AG10803 (cell line): ENCODE data around the gene RHBDL1.

Experiments used
- DNase-seq: peaks from one replicate; pipeline ENCODE4 v3.0.0; 2010; ENCODE audit warnings: low read depth
- H3K4me3 ChIP-seq: 2 replicates; pipeline ENCODE4 v1.5.1; 2011; ENCODE audit warnings: mild to moderate bottlenecking, low read length, control low read depth
- TF ChIP-seq, protein P1 (sequence below): conservative IDR thresholded peaks from 2 replicates; pipeline ENCODE4 v1.5.1; 2011; ENCODE audit warnings: mild to moderate bottlenecking, low read length, control low read depth, inconsistent platforms

RHBDL1 gene

DNA sequence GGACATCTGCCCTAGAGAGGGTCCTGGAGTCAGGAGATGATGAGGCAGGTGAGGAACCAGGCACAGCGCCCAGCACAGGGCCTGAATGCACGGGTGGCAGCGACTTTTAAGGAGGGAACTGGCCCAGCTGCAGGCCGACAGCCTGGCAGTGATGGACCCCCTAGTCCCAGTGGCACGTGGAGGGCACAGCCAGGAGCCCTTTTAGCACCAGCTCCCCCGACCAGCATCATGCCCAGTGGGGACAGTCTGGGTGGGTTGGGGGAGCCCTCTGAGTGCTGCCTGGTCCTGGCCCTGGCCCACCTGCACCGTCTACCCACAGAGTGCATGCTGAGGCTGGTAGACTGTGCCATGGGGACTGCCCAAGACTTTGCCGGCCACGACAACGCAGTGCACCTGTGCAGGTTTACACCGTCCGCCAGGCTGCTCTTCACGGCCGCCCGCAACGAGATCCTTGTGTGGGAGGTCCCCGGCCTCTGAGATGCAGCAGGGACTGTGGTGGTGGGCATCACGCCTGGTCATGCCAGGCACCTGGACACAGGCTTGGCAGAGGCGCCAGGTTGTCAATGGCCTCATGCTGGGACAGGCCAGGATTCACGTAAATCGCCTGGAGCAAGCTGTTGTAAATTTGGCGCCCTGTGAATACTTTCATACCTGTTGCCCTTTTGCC, 8.2 kb upstream of the RHBDL1 start:
- DNase-seq, result no peak
- TF ChIP-seq, protein P1, sequence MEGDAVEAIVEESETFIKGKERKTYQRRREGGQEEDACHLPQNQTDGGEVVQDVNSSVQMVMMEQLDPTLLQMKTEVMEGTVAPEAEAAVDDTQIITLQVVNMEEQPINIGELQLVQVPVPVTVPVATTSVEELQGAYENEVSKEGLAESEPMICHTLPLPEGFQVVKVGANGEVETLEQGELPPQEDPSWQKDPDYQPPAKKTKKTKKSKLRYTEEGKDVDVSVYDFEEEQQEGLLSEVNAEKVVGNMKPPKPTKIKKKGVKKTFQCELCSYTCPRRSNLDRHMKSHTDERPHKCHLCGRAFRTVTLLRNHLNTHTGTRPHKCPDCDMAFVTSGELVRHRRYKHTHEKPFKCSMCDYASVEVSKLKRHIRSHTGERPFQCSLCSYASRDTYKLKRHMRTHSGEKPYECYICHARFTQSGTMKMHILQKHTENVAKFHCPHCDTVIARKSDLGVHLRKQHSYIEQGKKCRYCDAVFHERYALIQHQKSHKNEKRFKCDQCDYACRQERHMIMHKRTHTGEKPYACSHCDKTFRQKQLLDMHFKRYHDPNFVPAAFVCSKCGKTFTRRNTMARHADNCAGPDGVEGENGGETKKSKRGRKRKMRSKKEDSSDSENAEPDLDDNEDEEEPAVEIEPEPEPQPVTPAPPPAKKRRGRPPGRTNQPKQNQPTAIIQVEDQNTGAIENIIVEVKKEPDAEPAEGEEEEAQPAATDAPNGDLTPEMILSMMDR, result no peak
- no peak overlapping the region for H3K4me3 ChIP-seq

DNA sequence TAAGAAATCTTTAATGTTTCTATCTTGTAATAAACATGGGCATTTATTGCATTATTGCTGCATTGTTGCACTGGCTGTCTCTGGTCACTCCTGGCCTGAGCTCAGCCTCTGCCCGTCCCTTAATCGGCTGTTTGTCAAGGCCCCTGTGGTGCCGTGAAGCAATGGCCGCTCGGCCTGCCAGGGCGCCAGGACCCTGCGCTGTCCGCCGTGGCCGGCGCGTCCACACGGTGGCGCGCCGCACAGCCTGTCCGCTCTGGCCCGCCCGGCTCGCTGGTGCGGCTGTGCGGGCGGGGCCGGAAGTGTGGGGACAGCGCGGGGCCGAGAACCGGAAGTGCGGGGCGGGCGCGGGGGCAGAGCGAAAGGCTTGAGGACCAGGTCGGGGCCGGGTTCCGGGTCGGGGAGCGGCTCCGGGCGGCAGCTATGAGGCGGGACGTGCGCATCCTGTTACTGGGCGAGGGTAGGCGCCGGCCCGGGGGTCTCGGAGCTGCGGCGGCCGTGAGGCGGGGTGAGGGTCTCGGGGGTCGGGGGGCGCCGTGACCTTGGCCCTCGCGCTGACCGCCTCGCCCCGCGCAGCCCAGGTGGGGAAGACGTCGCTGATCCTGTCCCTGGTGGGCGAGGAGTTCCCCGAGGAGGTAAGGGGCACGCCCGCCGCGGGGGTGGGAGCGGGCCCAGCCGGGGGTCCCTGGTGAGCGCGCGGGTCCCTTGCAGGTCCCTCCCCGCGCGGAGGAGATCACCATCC, 7.5 kb upstream of the RHBDL1 start, which contains the start of gene RHOT2:
Gene RHOT2, plus strand, starts transcription at position 353 of the 739 bp plus-strand sequence. Its CDS starts 68 bp downstream, at position 421.
- TF ChIP-seq, protein P1, result peak; percentile 49
- peak within 1 kb of the TSS; percentile 74 for H3K4me3 ChIP-seq
- DNase-seq, result peak; percentile 87

DNA sequence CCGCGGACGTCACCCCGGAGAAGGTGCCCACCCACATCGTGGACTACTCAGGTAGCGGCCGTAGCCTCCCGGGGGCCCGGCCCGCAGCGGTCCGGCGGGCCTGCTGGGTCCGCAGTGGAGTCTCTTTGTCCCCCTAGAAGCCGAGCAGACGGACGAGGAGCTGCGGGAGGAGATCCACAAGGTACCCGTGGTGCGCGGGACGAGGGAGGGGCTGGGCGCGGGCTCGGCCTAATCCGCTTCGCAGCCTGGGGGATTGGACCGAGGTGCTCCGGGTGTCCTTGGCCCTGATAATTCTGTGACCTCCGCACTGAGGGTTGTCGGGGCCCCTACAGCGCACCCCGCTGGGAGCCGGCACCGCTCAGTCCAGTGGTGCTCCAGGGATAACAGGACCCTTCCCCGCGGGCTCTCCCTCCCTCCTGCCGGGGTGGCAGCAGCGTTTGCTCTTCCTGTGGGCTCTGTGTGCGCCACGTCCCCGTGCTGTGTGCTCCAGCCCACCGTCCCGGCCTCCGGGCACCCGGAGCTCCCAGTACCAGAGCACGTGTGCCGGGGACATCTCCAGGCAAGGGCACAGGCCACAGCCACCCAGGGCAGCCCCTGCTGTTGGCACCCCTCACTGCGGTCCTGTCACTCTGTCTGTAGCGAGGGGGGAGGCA, 6.8 kb upstream of the RHBDL1 start:
- H3K4me3 ChIP-seq, result peak overlapping the region; percentile 74
- TF ChIP-seq, protein P1, result no peak
- no peak for DNase-seq

DNA sequence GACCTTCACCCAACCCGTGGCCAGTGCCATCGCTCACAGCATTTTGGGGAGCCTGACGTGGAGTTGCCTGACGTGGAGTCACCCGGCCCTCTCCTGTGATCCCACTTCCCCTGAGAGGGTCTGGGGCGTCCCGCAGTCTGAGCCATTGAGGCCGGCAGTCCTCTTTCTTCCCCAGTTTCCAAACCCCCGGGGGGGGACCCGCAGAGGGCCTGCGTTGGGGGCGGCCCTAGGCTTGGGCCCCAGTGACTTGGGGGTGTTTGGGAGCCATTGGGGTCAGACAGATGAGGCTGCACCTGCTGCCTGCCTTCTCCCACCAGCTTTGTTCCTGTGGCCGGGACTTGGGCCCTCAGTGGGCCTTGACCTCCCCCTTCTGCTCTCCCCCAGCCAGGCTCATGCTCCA, 5.8 kb upstream of the RHBDL1 start:
- TF ChIP-seq, protein P1, result no peak
- no peak for DNase-seq
- H3K4me3 ChIP-seq, result peak overlapping the region; percentile 74; the same call in 1 of the 2 replicates

DNA sequence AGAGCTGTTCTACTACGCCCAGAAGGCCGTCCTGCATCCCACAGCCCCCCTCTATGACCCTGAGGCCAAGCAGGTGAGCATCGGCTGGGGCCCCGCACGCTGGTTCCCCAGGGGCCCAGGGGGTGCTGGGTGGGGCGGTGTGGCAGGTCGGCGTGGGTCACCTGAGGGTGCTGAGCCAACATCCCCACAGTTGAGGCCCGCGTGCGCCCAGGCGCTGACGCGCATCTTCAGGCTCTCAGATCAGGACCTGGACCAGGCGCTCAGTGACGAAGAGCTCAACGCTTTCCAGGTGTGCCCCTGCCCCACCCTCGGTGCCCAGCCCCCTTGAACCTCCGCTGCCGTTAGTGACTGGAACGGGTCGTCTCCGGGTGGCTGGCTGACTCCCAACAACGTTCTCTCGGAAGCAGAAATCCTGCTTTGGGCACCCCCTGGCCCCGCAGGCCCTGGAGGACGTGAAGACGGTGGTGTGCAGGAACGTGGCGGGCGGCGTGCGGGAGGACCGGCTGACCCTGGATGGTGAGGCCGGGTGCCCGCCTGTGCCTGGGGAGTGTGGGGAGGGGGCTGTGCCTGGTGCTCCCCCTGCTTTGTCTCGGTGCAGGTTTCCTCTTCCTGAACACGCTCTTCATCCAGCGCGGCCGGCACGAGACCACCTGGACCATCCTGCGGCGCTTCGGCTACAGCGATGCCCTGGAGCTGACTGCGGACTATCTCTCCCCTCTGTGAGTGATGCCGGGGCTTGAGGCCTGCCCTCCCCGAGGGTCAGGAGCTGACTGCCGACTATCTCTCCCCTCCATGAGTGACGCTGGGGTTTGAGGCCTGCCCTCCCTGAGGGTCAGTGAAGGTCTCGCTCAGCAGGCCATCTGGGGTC, 4.8 kb upstream of the RHBDL1 start:
- TF ChIP-seq, protein P1, result no peak
- H3K4me3 ChIP-seq, result no peak overlapping the region
- DNase-seq, result no peak

- H3K4me3 ChIP-seq, result no peak overlapping the region
- DNase-seq, result no peak
- TF ChIP-seq, protein P1, result no peak
These were observed 3.9 kb upstream of the RHBDL1 start for GRCh38 chr16:671353-672131.
